ENCODE data around the gene SNX21. TPM values are rescaled to one million over a fixed set of nuclear protein-coding genes. Genes with fewer than 3 reads are reported as not detected.
A peak's percentile ranks its signal among the peaks of the same experiment; 100 is the strongest.

SNX21 gene
- total and polyA plus RNA-seq, 5 donors, result 23.5 to 30.7 (median 26.7) TPM

- DNase-seq (no peak), ATAC-seq (no peak)
- H3K9me3 ChIP-seq (ENCODE audit: control insufficient read depth, low read length), result no peaks in the 10 kb centered on the region
- H3K27ac ChIP-seq (ENCODE audit: low read length), result no peak overlapping the region
- H3K4me3 ChIP-seq (ENCODE audit: low read length), result peak overlapping the region; percentile 67
- WGBS, result 79% methylated on average over 9 of the region's 9 CpGs
- H3K27me3 ChIP-seq (ENCODE audit: control insufficient read depth, insufficient read depth), result no peaks in the 10 kb centered on the region
- intact Hi-C loops (cut with DNase I), result loop anchor here in 2 of 4 donors (10.0 kb wide), 2 partner anchors 63 to 73 kb away; no protein-coding TSS in a partner anchor
- H3K4me1 ChIP-seq (ENCODE audit: control insufficient read depth, insufficient read depth, low read length), result no peaks in the 10 kb centered on the region
Measured at GRCh38 chr20:45892049-45892825, 58.6 kb downstream of the SNX21 start.

Other genes starting within 250 kb of the SNX21 start
- gene WFDC10A, start 204.1 kb upstream of the SNX21 start, total RNA-seq, result not detected
- not detected for gene WFDC10A, start 204.1 kb upstream of the SNX21 start, polyA plus RNA-seq
- gene WFDC9, start 202.5 kb upstream of the SNX21 start, total RNA-seq, result not detected
- not detected for gene WFDC9, start 202.5 kb upstream of the SNX21 start, polyA plus RNA-seq
- not detected for gene WFDC11, start 163.6 kb upstream of the SNX21 start, total RNA-seq
- not detected for gene WFDC11, start 163.6 kb upstream of the SNX21 start, polyA plus RNA-seq
- not detected for gene WFDC13, start 131.8 kb upstream of the SNX21 start, total RNA-seq
- gene WFDC13, start 131.8 kb upstream of the SNX21 start, polyA plus RNA-seq, result not detected
- not detected for gene WFDC10B, start 128.8 kb upstream of the SNX21 start, total RNA-seq
- not detected for gene WFDC10B, start 128.8 kb upstream of the SNX21 start, polyA plus RNA-seq
- not detected for gene SPINT4, start 111.5 kb upstream of the SNX21 start, total RNA-seq
- not detected for gene SPINT4, start 111.5 kb upstream of the SNX21 start, polyA plus RNA-seq
- gene WFDC3, start 41.9 kb upstream of the SNX21 start, total RNA-seq, result 1 to 10 TPM in 1 of 4 donors, under 1 TPM in 1, not detected in 2; 0.57 to 1.4 TPM
- 1.2 TPM for gene WFDC3, start 41.9 kb upstream of the SNX21 start, polyA plus RNA-seq
- 10 to 100 TPM; 15.3 to 20.4 (median 17.5) TPM for gene DNTTIP1, start 41.8 kb upstream of the SNX21 start, total RNA-seq
- gene DNTTIP1, start 41.8 kb upstream of the SNX21 start, polyA plus RNA-seq, result 23.6 TPM
- 1 to 10 TPM in 2 of 4 donors, under 1 TPM in 1, not detected in 1; 0.85 to 2.1 (median 1.7) TPM for gene UBE2C, start 21.2 kb upstream of the SNX21 start, total RNA-seq
- 0.25 TPM for gene UBE2C, start 21.2 kb upstream of the SNX21 start, polyA plus RNA-seq
- gene TNNC2, start 6.5 kb upstream of the SNX21 start, total RNA-seq, result under 1 TPM in 1 of 4 donors, not detected in 3; 0.46 TPM
- 0.77 TPM for gene TNNC2, start 6.5 kb upstream of the SNX21 start, polyA plus RNA-seq
- 10 to 100 TPM; 21.1 to 31.5 (median 30.2) TPM for gene ACOT8, start 23.6 kb downstream of the SNX21 start, total RNA-seq
- 47.9 TPM for gene ACOT8, start 23.6 kb downstream of the SNX21 start, polyA plus RNA-seq
- gene ZSWIM3, start 23.8 kb downstream of the SNX21 start, total RNA-seq, result 1 to 10 TPM; 1.7 to 3.3 (median 2.4) TPM
- gene ZSWIM3, start 23.8 kb downstream of the SNX21 start, polyA plus RNA-seq, result 2.1 TPM
- gene ZSWIM1, start 47.4 kb downstream of the SNX21 start, total RNA-seq, result 10 to 100 TPM; 10.5 to 13.5 (median 11.2) TPM
- gene ZSWIM1, start 47.4 kb downstream of the SNX21 start, polyA plus RNA-seq, result 5.5 TPM
- 1 to 10 TPM; 1.8 to 2.6 (median 2.2) TPM for gene SPATA25, start 53.8 kb downstream of the SNX21 start, total RNA-seq
- gene SPATA25, start 53.8 kb downstream of the SNX21 start, polyA plus RNA-seq, result 1.7 TPM
- gene NEURL2, start 57.4 kb downstream of the SNX21 start, total RNA-seq, result 1 to 10 TPM; 7.5 to 9.8 (median 7.9) TPM
- 7.0 TPM for gene NEURL2, start 57.4 kb downstream of the SNX21 start, polyA plus RNA-seq
- 100 to 1,000 TPM; 102 to 134 (median 112) TPM for gene CTSA, start 57.5 kb downstream of the SNX21 start, total RNA-seq
- gene CTSA, start 57.5 kb downstream of the SNX21 start, polyA plus RNA-seq, result 126 TPM
- gene PLTP, start 78.4 kb downstream of the SNX21 start, total RNA-seq, result 100 to 1,000 TPM in 2 of 4 donors, 10 to 100 TPM in 2; 63.7 to 117 (median 90.4) TPM
- 34.3 TPM for gene PLTP, start 78.4 kb downstream of the SNX21 start, polyA plus RNA-seq
- gene PCIF1, start 100.9 kb downstream of the SNX21 start, total RNA-seq, result 10 to 100 TPM; 28.0 to 31.8 (median 29.6) TPM
- 22.2 TPM for gene PCIF1, start 100.9 kb downstream of the SNX21 start, polyA plus RNA-seq
- gene ZNF335, start 138.4 kb downstream of the SNX21 start, total RNA-seq, result 10 to 100 TPM in 1 of 4 donors, 1 to 10 TPM in 3; 8.2 to 10.1 (median 8.6) TPM
- gene ZNF335, start 138.4 kb downstream of the SNX21 start, polyA plus RNA-seq, result 6.4 TPM
- gene MMP9, start 175.1 kb downstream of the SNX21 start, total RNA-seq, result under 1 TPM; 0.17 to 0.81 (median 0.27) TPM
- 0.16 TPM for gene MMP9, start 175.1 kb downstream of the SNX21 start, polyA plus RNA-seq
- gene SLC12A5, start 195.4 kb downstream of the SNX21 start, total RNA-seq, result 1 to 10 TPM; 1.1 to 4.7 (median 2.6) TPM
- gene SLC12A5, start 195.4 kb downstream of the SNX21 start, polyA plus RNA-seq, result 6.6 TPM

Data from right cardiac atrium (tissue), 5 donors.